Astrocyte (in vitro differentiated cells and primary cell): Measurements from ENCODE around the gene ASB7.

ENCODE experiments used
- EZH2 ChIP-seq: IDR thresholded peaks from 2 replicates; pipeline ENCODE4 v1.6.1; 2012; ENCODE audit warnings: mild to moderate bottlenecking, low read length, inconsistent platforms; ENCODE audit not compliant: insufficient read depth
- TF ChIP-seq, protein P1 (sequence below): IDR thresholded peaks from 2 replicates; pipeline ENCODE4 v1.5.1; 2011; ENCODE audit warnings: low read depth, mild to moderate bottlenecking, inconsistent platforms, low read length, moderate library complexity; ENCODE audit not compliant: insufficient read depth

GRCh38 chr15:100672959-100673358 lies 70.6 kb downstream of the ASB7 start:
- TF ChIP-seq, protein P1, sequence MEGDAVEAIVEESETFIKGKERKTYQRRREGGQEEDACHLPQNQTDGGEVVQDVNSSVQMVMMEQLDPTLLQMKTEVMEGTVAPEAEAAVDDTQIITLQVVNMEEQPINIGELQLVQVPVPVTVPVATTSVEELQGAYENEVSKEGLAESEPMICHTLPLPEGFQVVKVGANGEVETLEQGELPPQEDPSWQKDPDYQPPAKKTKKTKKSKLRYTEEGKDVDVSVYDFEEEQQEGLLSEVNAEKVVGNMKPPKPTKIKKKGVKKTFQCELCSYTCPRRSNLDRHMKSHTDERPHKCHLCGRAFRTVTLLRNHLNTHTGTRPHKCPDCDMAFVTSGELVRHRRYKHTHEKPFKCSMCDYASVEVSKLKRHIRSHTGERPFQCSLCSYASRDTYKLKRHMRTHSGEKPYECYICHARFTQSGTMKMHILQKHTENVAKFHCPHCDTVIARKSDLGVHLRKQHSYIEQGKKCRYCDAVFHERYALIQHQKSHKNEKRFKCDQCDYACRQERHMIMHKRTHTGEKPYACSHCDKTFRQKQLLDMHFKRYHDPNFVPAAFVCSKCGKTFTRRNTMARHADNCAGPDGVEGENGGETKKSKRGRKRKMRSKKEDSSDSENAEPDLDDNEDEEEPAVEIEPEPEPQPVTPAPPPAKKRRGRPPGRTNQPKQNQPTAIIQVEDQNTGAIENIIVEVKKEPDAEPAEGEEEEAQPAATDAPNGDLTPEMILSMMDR, result no peak
- TF ChIP-seq EZH2, result no peak
